ENCODE measurements around the gene PLCH2.

Gene PLCH2

DNA sequence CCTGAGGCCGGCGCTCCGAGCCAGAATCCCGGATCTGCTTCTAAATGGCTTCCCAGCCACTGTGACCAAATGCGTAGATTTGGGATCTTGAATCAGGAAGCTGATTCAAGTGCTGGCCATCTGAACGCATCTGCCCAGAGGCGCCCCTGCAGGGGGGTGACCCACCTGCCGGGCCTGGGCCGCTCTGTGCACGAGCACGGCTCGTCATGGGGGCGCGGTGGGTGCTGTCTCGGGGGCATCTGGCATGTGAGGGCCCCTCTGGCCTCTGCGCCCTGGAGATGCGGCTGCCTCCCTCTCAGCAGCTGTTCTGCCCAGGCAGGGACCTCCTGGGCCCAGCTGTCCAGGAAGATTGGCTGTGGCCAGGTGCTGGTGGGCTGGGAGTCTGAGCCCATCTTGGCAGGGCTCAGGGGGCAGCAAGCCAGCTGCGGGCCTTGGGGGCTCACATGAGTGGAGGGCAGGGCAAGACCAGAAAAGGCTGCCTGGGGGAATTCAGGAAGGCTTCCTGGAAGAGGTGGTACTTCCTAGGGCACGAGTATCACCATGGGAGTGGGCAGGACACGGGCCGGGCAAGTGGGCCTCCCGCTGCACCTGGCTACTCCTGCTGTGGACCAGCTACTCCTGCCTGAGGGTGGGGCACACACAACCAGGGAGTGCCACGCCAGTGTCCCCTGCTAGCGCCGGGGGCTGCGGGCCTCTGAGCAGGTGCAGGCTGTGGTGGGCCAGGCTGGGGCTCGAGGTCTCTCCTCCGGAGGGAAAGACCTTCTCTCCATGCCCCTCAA is 25.1 kb downstream of the PLCH2 start:
- DNase-seq (ENCODE audit: low read depth, low spot score): no peak

DNA sequence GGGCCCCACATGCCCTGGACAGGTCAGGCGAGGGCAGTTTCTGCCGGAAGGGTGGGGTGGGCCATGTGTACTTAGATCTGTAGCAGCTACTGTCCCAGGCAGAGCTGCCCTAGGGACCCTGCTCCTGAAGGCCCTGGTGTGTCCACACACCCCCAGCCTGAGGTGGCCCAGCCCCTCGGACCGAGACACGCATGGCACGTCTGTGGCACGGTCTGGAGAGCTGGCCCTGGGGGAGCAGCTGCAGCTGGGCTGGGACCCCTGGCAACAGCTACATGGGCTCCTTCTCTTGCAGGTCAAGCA is 25.7 kb downstream of the PLCH2 start:
- no peak for DNase-seq (ENCODE audit: low read depth, low spot score)

DNA sequence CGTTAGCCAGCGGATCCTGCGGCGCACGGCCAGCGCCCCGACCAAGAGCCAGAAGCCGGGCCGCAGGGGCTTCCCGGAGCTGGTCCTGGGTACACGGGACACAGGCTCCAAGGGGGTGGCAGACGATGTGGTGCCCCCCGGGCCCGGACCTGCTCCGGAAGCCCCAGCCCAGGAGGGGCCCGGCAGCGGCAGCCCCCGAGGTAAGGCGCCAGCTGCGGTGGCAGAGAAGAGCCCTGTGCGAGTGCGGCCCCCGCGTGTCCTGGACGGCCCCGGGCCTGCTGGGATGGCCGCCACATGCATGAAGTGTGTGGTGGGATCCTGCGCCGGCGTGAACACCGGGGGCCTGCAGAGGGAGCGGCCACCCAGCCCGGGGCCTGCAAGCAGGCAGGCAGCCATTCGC is 26.1 kb downstream of the PLCH2 start:
- no peak for DNase-seq (ENCODE audit: low read depth, low spot score)

DNA sequence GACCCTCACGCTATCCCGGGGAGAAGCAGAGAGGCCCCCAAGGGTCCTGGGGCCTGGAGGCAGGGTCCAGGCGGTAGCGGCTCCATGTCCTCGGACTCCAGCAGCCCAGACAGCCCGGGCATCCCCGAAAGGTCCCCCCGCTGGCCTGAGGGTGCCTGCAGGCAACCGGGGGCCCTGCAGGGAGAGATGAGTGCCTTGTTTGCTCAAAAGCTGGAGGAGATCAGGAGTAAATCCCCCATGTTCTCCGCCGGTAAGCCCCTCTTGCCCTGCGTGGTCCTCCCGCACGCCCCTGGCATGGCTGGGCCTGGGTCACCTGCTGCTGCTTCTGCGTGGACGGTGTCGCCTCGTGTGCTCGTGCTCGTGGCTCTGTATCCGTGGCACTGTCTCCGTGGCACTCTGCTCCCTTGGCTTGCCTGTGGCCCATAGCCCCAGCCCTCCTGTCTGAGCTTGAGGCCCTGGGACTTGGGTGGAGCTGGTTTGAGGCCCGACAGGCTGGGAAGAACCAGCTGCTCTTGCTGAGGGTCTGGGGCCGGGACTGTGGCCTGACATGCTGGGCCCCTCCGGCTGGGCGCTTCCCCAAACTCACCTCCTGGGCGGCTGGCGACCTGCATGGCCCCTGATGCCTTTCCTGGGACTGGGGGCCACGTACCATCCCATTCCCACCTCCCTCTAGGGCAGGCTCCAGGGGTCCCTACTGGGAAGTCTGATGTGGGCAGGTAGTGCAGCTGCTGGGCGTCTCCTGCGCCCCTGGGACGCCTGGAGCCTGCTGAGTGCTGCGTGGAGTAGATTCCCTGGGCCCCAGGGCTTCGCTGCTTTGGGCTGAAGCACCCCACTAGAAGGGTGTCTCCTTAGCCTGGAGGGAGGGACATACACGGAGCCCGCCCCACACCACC is 26.8 kb downstream of the PLCH2 start:
- DNase-seq (ENCODE audit: low read depth, low spot score): no peak

DNA sequence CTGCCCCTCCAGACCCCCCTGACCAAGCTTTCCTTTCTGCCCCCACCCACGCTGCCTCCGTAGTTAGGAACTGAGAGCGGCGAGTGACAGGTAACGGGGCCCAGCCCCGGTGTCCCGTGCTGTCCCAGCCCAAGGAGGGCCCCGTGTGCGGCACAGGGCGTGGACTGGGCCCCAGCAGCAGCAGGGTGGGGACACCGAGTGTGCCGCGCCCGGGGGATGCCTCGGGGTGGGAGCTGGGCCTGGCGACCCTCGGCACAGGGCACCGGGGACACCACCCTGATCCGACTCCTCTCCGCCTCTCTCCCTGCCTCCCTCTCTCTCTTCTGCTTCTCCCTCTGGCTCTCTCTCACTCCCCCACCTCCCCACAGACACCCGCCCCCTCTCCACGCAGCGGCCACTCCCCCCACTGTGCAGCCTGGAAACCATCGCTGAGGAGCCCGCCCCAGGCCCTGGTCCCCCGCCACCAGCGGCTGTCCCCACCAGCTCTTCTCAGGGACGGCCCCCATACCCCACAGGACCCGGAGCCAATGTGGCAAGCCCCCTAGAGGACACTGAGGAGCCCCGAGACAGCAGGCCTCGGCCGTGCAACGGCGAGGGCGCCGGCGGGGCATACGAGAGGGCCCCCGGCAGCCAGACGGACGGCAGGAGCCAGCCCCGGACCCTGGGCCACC is 27.6 kb downstream of the PLCH2 start:
- DNase-seq (ENCODE audit: low read depth, low spot score): no peak

DNA sequence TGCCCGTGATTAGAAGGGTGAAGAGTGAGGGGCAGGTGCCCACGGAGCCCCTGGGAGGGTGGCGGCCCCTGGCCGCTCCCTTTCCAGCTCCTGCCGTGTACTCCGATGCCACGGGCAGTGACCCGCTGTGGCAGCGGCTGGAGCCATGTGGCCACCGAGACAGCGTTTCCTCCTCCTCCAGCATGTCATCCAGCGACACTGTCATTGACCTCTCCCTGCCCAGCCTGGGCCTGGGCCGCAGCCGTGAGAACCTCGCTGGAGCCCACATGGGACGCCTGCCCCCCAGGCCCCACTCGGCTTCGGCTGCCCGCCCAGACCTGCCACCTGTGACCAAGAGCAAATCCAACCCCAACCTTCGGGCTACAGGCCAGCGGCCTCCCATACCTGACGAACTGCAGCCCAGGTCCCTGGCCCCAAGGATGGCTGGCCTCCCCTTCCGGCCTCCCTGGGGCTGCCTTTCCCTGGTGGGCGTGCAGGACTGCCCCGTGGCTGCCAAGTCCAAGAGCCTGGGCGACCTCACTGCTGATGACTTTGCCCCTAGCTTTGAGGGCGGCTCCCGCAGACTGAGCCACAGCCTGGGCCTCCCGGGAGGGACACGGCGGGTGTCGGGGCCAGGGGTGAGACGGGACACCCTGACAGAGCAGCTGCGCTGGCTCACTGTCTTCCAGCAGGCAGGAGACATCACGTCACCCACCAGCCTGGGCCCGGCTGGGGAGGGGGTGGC is 28.3 kb downstream of the PLCH2 start:
- DNase-seq (ENCODE audit: low read depth, low spot score): no peak

DNA sequence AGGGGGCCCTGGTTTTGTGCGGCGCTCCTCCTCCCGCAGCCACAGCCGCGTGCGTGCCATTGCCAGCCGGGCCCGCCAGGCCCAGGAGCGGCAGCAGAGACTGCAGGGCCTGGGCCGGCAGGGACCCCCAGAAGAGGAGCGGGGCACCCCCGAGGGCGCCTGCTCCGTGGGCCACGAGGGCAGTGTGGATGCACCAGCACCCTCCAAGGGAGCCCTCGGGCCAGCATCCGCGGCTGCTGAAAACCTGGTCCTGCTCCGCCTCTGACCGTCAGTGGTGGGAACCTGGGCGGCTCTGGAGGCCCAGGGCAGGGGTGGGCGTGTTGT is 28.8 kb downstream of the PLCH2 start:
- no peak for DNase-seq (ENCODE audit: low read depth, low spot score)

DNA sequence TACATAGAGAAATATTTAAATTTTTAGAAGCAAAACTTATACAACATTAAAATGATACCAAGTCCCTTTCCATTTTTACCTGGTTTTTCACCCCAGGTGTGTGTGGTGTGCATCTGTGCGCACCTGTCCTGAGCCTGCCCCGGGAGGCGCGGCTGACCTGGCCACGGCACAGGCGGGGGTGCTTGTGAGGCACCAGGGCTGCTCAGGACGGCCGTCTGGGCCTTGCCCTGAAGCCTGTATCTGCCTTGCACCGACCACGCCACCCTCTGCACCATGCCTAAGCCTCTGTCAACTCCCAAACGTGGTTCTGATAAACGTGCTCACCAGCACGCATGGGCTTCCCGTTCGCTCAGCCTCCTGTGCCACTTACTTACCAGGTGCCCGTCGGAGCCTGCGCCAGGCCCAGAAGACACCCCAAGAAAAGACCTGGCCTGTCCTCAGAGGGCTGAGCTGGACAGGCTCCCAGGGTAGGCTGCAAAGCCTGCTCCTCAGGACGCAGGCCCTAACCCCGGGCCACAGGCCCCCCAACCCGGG is 29.4 kb downstream of the PLCH2 start:
- no peak for DNase-seq (ENCODE audit: low read depth, low spot score)

DNA sequence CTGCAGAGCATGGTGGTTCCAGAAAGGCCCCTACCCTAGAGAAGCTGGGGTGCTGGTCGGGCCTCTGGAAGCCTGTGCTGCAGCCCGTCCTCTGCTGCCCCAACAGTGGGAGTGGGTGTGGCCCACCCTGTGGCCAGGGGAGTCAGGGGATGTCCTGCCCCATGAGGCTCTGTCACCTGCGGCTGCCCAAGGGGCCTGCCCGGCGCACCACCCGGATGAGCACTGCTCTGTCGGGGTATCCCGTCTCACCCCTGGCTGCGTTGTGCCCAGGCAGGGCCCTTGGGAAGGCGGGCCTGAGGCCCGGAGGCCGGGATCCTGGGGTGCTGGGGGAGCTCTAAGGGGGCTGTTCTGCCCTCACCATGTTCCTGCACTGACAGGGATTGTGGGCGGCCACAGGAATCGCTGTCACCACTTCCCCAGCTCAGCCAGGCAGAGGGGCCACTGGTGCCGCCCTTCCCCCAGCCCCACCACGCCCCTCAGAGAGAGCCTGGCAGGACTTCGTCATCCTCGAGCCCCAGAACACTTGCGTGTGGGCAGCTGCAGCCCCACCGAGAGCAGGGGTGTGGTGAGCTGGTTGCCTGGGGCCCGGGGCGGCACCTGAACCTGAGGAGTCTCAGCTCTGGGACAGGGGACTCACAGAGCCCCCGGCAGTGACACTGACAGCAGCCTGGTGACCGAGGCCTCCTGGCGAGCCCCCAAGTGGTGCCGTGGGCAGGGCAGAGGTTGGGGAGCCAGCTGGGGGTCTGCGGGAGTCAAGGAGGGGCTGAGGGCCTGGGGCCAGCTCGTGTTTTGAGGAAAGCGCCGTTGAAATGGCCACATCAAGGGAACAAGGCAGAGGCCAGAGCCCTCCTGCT is 30.1 kb downstream of the PLCH2 start:
- no peak for DNase-seq (ENCODE audit: low read depth, low spot score)

DNA sequence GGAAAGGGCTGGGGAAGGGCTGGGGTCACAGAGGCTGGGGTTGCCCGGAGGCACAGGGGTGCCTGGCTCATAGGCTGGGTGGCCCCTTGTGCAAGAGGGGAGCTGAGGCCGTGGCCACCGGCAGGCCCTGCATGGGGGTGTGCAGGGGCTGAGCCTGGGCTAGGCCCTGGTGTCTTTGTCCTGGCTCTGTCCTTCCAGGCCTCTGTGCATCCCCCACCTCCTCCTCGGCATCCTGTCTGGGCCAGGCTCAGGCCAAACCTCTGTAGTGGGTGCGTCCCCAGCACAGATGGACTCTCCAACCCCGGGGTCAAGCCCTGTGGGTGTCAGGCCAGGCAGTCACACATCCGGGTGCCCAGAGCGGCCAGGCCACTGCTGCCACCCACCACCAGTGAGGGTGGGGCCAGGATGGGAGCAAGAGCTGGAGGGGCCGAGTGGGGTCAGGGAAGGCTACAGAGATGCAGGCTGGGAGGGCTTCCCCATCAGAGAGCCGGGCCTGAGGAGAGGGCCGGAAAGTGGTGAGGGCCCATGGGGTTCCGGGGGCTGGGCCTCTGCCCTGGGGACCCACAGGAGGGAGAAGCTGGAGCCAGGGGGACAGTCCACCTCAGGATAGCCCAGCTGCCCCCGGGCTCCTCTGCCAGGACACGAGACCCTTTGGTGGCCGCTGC is 30.9 kb downstream of the PLCH2 start:
- DNase-seq (ENCODE audit: low read depth, low spot score): no peak

DNA sequence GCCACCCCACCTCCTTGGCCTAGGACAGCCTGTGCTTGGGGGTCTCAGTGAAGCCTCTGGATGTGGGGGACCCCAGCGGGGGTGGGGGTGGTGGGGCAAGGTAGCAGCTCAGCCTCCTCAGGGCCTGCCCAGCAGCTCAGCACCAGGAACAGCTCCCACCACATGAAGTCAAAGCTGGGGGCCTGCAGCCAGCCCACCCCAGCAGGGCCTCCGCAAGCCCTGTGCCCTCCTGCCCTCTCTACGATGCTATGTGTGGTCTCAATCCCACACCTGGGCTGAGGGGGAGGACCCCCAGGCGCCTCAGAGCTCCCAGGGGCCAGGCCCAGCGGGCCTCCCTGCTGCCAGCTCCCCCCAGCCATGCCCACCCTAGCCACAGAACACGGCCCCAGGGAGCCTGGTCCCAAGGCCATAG is 31.7 kb downstream of the PLCH2 start:
- no peak for DNase-seq (ENCODE audit: low read depth, low spot score)

DNA sequence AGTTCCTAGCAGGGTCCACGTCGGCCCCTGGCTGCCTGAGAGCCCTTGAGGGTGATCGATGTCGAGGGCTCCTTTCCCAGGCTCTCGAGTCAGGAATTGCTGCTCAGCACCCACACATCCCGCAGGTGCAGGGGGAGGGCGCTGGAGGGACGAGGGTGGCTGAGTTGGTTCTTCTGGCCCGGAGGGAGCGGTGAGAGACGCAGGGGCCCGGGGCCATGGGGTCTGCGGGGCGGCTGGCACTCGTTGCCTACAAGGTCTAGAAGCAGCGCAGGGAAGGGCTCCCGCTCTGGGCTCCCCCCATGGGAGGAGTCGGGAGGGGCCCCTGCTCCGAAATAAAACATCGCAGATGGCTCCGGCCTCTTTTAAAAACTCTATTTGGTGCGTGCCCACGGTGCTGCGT is 32.1 kb downstream of the PLCH2 start:
- no peak for DNase-seq (ENCODE audit: low read depth, low spot score)

DNA sequence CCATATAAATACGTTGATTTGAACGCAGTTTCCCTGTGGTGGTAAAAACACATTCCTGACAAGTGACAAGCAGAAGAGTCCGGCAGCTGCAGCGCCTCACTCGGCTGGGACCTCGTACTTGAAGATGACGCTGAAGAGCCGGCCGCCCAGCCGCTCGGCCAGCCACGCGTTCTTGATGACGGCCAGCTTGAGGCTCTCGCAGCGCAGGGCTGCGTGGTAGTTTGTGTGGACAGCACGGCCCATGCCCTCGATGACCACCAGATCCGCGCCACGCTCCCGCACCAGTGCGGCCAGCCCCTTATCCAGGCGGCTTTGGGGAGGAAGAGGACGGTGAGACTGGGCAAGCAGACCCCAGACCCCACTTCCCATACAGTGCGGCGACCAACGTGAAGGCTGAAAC is 32.7 kb downstream of the PLCH2 start:
- no peak for DNase-seq (ENCODE audit: low read depth, low spot score)

DNA sequence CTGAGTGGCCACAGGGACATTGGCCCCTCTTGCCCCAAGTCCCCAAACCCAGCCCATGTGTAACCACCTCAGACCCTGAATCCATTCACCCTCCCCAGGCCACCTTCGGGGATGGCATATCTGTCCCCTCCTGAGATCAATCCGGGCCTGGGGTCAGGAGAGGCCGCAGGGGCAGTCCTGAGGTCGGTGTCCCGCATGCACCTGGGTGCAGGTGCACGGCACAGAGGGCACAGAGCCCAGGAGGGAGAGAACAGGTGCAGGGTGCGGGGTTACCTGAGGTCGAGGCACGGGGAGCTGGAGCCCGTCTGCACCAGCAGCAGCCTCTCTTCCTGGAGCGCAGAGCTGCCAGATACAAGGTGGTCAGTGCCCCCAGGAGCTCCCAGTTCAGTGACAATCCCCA is 33.5 kb downstream of the PLCH2 start:
- DNase-seq (ENCODE audit: low read depth, low spot score): no peak

DNA sequence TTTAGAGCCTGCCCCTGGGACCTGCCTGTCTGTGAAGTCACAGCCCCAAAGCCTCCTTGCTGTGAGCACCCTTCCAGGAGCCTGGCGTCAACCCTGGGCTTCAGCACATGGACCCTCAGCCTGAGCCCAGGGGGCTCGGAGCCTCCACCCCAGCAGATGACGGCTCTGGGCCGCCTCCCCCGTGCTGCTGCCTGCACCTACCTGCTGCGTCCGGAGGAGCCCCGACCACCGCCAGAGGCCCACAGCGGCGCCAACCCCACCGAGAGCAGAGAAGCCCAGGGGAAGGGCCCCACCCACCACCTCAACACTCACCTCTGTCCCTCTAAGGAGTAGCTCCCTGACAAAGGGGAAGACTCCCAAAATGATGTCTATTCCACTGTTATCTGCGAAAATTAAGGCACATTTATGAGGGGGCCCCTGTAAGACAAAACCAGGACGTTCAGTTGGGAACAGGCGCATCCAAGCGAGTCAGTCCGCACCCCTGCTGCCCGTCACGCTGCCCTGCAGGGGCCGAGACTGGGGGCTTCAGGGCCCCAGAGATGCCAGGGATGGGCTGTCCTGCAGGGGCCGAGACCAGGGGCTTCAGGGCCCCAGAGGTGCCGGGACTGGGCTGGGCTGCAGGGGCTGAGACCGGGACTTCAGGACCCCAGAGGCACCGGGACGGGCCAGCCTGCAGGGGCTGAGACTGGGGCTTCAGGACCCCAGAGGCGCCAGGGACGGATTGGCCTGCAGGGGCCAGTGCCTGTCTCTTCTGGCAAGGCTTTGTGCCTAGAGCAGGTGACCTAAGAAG is 34.5 kb downstream of the PLCH2 start:
- no peak for DNase-seq (ENCODE audit: low read depth, low spot score)

DNA sequence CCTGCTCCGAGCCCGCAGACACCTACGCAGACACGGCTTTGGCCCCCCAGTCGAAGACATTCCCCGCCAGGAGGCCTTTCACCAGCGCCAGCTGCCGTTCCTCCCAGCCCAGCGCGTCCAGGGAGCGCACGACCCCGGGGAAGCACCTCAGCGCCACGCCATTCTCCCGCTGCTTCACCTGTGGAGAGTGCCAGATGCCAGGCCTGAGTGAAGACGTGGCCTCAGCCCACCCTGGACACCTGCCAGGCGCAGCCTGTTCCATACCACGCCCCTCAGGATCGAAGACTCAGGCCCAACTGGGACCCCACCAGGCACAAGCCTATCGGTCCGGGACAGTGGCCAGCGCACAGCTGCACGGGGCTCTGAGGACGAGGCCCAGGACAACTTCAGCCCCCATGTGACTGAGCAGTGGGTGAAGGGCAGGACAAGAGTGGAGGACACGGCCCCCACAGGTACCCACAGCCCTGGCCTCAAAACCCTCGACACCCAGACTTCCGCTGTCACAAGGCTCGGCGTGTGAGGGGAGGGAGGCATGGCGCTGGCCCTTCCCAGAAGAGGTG is 36.9 kb downstream of the PLCH2 start:
- DNase-seq (ENCODE audit: low read depth, low spot score): no peak

DNA sequence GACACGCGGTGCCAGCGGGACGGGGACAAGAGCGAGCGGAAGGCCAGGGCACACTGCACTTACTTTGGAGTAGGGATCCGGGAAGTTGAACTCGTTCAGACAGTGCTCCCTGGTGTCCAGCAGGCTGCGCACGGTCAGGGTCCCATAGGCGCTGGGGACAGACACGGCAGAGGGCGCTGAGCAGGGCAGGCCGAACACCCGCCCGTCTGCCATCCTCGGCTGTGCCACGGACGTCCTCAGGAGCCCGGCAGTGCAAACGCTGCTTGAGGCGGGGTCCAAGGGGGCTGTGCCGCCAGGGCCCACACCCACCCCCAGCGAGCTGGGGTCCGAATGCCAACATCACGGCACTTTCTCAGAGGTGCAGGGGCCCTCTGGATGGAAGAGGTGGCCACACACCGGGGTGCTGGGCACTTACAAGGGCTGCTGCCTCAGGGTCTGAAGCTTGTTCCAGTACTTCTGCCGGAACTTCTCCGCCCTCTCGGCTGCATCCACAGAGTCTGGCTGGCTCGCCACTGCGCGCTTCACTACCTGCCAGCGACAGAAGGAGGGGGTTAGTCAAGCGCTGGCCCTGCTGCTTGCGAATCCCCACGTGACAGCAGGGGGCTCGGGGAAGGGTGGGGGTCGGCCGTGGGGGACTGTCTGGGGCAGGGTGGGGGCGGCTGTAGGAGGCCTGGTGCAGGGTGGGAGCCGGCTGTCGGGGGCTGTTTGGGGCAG is 38.0 kb downstream of the PLCH2 start:
- DNase-seq (ENCODE audit: low read depth, low spot score): no peak
